ENCODE results near the gene RRAGC. TPM values are rescaled to one million over a fixed set of nuclear protein-coding genes. Genes with fewer than 3 reads are reported as not detected.

The RRAGC gene
- total and polyA plus RNA-seq, 5 experiments from 2014 or later = 5.6 to 26.4 (median 6.7) TPM

Other genes starting within 250 kb of the RRAGC start
- 10 to 100 TPM; 12.4 to 13.8 TPM for gene MYCBP, start 13.6 kb upstream of the RRAGC start, total RNA-seq
- 10 to 100 TPM; 49.6 to 63.8 (median 59.5) TPM for gene MYCBP, start 13.6 kb upstream of the RRAGC start, polyA plus RNA-seq
- not detected for gene GJA9, start 21.8 kb upstream of the RRAGC start, total RNA-seq
- not detected for gene GJA9, start 21.8 kb upstream of the RRAGC start, polyA plus RNA-seq
- not detected for gene RHBDL2, start 82.1 kb upstream of the RRAGC start, total RNA-seq
- under 1 TPM in 1 of 3 donors, not detected in 2; 0.14 TPM for gene RHBDL2, start 82.1 kb upstream of the RRAGC start, polyA plus RNA-seq
- gene AKIRIN1, start 131.5 kb upstream of the RRAGC start, total RNA-seq = 10 to 100 TPM; 74.5 to 76.0 TPM
- 10 to 100 TPM; 92.9 to 99.2 (median 93.7) TPM for gene AKIRIN1, start 131.5 kb upstream of the RRAGC start, polyA plus RNA-seq
- 100 to 1,000 TPM; 104 to 118 TPM for gene NDUFS5, start 166.6 kb upstream of the RRAGC start, total RNA-seq
- gene NDUFS5, start 166.6 kb upstream of the RRAGC start, polyA plus RNA-seq = 100 to 1,000 TPM; 614 to 657 (median 626) TPM

Data from naive thymus-derived CD8-positive, alpha-beta T cell (primary cell).